GM10248 (cell line): ENCODE results near the gene KDR.

Experiments used
- CTCF ChIA-PET: fragments of 300-600 bp; sonication (Branson Sonifier 250); formaldehyde crosslinking; extraction: SDS; loops from one replicate; lab custom pipeline; 2021; ENCODE audit warnings: antibody characterized with exemption; lab: Yijun Ruan, JAX
- POLR2A ChIA-PET: fragments of 350-650 bp; sonication (Branson Sonifier 250); formaldehyde crosslinking; extraction: SDS; loops from one replicate; lab custom pipeline; 2020; ENCODE audit warnings: antibody characterized with exemption; lab: Yijun Ruan, JAX
- DNase-seq: peaks from one replicate; pipeline ENCODE4 v3.0.0; 2012; ENCODE audit errors: extremely low spot score
- TF ChIP-seq, protein P1 (sequence below): IDR thresholded peaks from 2 replicates; pipeline ENCODE4 v1.5.1; 2012; ENCODE audit warnings: mild to moderate bottlenecking, low read depth; ENCODE audit errors: extremely low read depth, missing control alignments, control extremely low read depth

KDR gene

DNA sequence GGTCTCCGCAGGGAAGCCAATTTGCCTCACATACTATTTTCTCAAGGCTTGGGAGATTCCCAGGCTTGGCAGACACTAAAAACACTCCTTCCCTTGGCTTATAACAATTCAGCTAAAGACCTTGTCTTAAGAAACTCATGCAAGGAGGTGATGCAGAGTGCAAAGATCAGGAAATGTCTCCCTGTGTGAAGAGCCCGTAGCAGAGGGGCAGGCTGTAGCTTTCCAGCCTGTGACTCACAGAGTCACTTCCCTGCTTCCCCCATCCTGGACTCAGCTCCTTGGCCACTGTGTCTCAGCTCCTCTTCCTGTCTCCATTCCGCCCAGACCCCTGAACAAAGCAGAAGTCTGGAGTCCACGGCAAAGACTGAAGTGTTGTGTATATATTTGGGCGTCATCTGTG lies 56.1 kb downstream of the KDR start:
- TF ChIP-seq, protein P1, sequence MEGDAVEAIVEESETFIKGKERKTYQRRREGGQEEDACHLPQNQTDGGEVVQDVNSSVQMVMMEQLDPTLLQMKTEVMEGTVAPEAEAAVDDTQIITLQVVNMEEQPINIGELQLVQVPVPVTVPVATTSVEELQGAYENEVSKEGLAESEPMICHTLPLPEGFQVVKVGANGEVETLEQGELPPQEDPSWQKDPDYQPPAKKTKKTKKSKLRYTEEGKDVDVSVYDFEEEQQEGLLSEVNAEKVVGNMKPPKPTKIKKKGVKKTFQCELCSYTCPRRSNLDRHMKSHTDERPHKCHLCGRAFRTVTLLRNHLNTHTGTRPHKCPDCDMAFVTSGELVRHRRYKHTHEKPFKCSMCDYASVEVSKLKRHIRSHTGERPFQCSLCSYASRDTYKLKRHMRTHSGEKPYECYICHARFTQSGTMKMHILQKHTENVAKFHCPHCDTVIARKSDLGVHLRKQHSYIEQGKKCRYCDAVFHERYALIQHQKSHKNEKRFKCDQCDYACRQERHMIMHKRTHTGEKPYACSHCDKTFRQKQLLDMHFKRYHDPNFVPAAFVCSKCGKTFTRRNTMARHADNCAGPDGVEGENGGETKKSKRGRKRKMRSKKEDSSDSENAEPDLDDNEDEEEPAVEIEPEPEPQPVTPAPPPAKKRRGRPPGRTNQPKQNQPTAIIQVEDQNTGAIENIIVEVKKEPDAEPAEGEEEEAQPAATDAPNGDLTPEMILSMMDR: no peak
- no peak for DNase-seq
- ChIA-PET POLR2A (no interaction called here), CTCF (interaction anchor here (2.1 kb wide), 1 partner anchor 10 kb away, joined by 5 read pairs; no protein-coding TSS in a partner anchor)

DNA sequence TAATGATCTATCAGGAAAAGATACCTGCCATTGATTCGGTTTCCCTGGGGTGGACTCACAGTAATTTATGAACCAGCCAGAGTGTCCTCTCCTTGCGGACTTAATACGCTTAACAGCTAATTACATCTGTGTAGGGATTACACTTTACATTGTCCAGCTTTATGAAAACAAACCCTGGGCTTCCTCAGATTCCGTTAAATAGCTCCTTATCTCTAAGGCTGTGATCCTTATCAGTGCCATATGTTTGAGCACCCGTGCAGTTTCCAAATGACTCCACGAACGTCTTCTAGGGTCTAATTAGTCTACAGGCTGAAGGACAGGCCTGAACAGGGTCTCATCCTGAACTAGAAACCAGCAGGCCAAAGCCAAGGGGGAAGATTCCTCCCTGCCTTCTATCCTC lies 56.9 kb downstream of the KDR start:
- no peak for DNase-seq
- ChIA-PET POLR2A (no interaction called here), CTCF (interaction anchor here (2.1 kb wide), 1 partner anchor 10 kb away, joined by 5 read pairs; no protein-coding TSS in a partner anchor)
- TF ChIP-seq, protein P1: no peak

DNA sequence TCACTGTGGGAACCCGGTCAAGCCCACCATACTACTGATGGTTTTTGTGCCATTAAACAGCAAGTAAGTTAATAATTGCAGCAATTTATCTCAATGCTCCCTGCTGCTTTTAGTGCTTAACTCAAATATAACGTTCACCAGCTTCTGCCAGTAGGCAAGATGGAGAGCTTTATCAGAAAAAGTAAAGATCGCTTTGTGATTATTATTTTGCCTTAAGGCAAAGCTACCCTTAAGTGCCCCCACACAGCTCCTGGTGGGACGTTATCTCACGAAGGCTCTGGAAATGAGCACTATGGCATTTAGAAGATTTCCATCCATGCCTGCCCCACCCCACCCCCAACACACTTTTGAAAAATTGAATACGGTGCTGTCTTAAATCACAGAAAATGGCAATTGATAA lies 59.4 kb downstream of the KDR start:
- POLR2A ChIA-PET: no interaction called here
- DNase-seq: no peak
- CTCF ChIA-PET: no interaction called here
- TF ChIP-seq, protein P1: no peak

DNA sequence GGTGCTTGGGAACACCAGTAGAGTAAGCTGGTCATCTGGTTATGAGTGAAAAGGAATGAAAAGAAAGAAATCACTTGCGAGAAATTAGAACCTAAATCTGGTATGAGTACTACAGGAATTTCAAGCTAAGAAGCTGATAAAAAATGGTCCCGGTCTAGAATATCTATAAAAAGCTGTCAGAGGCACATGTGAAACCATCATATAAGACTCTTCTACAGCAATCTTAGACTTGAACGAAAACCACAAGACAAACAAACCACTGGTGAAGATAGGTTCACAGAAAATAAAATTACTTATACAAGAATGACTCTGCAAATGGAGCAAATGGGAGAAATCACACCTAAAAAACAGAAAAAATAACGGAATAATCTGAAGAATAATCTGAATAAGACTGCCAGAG lies 69.9 kb downstream of the KDR start:
- no peak for DNase-seq
- ChIA-PET CTCF (no interaction called here), POLR2A (no interaction called here)
- TF ChIP-seq, protein P1: no peak

DNA sequence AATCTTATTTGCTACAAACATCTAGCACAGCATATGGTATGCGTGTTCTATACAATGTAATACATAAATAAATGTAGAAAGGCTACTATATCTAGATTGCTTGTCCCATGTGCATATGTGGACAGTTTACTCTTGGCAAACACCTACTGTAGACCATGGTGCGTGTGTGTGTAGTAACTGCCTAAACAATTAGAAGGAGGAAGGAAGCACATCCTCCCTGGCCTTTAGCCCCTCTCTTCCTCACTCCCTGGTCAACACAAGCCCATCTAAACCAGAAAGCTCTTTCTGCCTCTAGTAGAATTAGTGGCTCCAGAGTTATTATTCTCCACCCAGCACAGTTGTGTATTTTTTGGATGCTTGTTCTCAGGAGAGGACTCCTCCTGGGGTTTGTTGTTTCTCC lies 73.9 kb downstream of the KDR start:
- ChIA-PET POLR2A (no interaction called here), CTCF (no interaction called here)
- no peak for DNase-seq
- TF ChIP-seq, protein P1: no peak

DNA sequence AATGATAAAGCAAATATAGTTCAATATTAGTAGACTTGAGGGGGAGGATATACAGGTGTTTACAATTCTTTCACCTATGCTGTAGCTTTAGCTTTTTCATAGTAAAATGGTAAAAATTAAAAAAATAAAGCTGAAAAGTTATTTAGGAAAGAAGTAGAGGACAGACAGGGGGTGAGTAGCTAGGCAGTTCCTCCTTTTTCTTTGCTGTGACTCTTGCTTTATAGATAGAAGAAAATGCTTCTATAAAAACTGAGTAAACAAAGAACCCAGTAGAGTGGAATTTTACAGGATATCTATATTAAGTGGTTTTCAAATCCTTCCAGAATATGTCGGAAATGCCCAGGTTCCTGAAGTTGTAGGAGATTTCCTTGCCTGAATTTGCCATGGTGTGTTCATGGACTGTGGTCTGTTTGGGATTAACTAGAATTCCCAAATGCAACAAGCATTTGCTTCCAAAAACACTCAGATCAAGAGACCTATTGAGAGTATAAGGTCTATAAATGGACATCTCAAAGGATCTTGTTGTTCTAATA lies 74.9 kb downstream of the KDR start:
- TF ChIP-seq, protein P1: no peak
- no peak for DNase-seq
- POLR2A ChIA-PET: interaction anchor here (0.6 kb wide), 1 partner anchor 134 kb away, joined by 3 read pairs; no protein-coding TSS in a partner anchor
- CTCF ChIA-PET: no interaction called here

DNA sequence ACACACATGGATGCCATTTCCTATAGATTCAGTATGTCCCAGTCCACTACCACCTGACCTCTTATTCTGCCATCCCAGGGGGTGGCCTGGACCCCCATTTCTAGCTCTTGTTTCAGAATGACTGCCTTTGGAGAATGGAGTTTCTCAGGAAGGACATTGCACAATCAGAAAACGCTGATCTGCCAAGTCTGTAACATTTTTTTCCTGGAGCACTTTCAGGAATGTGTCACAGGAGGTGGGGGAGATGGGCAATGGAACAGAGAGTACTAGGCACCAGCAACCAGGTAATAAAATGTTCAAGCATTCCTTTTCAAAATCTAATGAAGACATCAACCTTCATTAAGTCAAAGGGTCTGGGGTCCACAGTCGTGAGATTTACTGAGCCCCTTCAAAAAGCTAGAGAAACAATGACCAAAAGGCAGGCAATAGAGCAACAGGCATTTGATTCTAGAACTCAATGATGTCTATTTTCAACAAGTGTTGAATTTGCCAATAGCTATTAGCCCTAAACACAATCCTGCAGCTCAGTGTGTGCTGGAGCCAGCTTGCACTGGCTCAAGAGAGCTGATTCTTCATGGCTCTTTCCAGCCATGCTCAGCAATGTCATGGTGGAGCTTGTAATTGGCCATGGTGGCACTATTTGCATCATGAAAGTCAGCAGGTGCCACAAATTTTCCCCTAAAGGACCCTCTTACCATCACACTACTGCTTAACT lies 87.1 kb downstream of the KDR start:
- TF ChIP-seq, protein P1: no peak
- POLR2A ChIA-PET: no interaction called here
- CTCF ChIA-PET: no interaction called here
- DNase-seq: no peak
